SK-N-SH (cell line): ENCODE measurements around the gene RAI14. TPM values are rescaled to one million over a fixed set of nuclear protein-coding genes. Genes with fewer than 3 reads are reported as not detected.

Experiments
- CTCF ChIA-PET: fragments of 300-600, 350-600 bp; formaldehyde crosslinking; extraction: SDS; loops from one replicate; lab custom pipeline; 2021; lab: Yijun Ruan, JAX
- POLR2A ChIA-PET: fragments of 350-600 bp; sonication (Branson Sonifier 250); formaldehyde crosslinking; extraction: SDS; loops from one replicate; lab custom pipeline; 2020; ENCODE audit warnings: antibody characterized with exemption, inconsistent platforms; lab: Yijun Ruan, JAX
- DNase-seq: peaks from one replicate; pipeline ENCODE4 v3.0.0; 2012
- H2AFZ ChIP-seq: fragments of 200-600 bp; sonication (generic); 2 replicates; pipeline ENCODE4 v1.8.1; 2016; ENCODE audit warnings: antibody characterized with exemption, mild to moderate bottlenecking, low read depth
- H3F3A ChIP-seq: fragments of 200-600 bp; sonication (generic); replicated peaks from 2 replicates; pipeline ENCODE3; 2016; ENCODE audit warnings: antibody characterized with exemption, mild to moderate bottlenecking; ENCODE audit not compliant: insufficient read depth
- H3K27ac ChIP-seq, 2 experiments: fragments of 200-500 bp in 1 of 2; fragments of 200-600 bp in 1 of 2; sonication (Bioruptor generic) in 1 of 2; sonication (generic), shearing (Covaris generic) in 1 of 2; 2 replicates each; pipeline versions ENCODE4 v1.5.1 to v1.6.1; 2014 to 2016; ENCODE audit warnings: low read depth in 2 of 2, inconsistent platforms in 1 of 2, low read length in 1 of 2, mild to moderate bottlenecking in 1 of 2, mixed read lengths in 1 of 2
- H3K27me3 ChIP-seq: fragments of 200-600 bp; sonication (generic), shearing (Covaris generic); 2 replicates; pipeline ENCODE4 v1.6.1; 2016; ENCODE audit warnings: mixed run types; ENCODE audit not compliant: insufficient read depth
- H3K36me3 ChIP-seq, 2 experiments: fragments of 200-500 bp in 1 of 2; fragments of 200-600 bp in 1 of 2; sonication (Bioruptor generic) in 1 of 2; sonication (generic) in 1 of 2; replicated peaks in 1 of 2; 2 replicates each; pipeline versions ENCODE3 to v1.5.1; 2014 to 2016; ENCODE audit warnings: low read length in 1 of 2, mild to moderate bottlenecking in 1 of 2; ENCODE audit not compliant: insufficient read depth in 2 of 2, control insufficient read depth in 1 of 2
- H3K4me1 ChIP-seq, 2 experiments: fragments of 200-500 bp in 1 of 2; fragments of 200-600 bp in 1 of 2; sonication (Bioruptor generic) in 1 of 2; sonication (generic), shearing (Covaris generic) in 1 of 2; 2 replicates each; pipeline versions ENCODE4 v1.5.1 to v1.6.1; 2014 to 2016; ENCODE audit warnings: low read depth in 1 of 2, low read length in 1 of 2, mixed run types in 1 of 2; ENCODE audit not compliant: insufficient read depth in 2 of 2, control insufficient read depth in 1 of 2
- H3K4me2 ChIP-seq: fragments of 200-600 bp; sonication (generic), shearing (Covaris generic); 2 replicates; pipeline ENCODE4 v1.6.1; 2017; ENCODE audit warnings: mixed run types
- H3K4me3 ChIP-seq, 2 experiments: fragments of 200-500 bp in 1 of 2; fragments of 200-600 bp in 1 of 2; sonication (Bioruptor generic) in 1 of 2; sonication (generic), shearing (Covaris generic) in 1 of 2; 2 replicates each; pipeline versions ENCODE4 v1.5.1 to v1.8.1; 2014 to 2016; ENCODE audit warnings: low read depth in 2 of 2, inconsistent platforms in 1 of 2, low read length in 1 of 2, mild to moderate bottlenecking in 1 of 2, mixed read lengths in 1 of 2, moderate library complexity in 1 of 2
- H3K79me2 ChIP-seq: fragments of 200-600 bp; sonication (generic); 2 replicates; pipeline ENCODE4 v1.8.1; 2017; ENCODE audit warnings: mild to moderate bottlenecking; ENCODE audit not compliant: insufficient read depth
- H3K9ac ChIP-seq: fragments of 200-600 bp; sonication (generic); 2 replicates; pipeline ENCODE4 v1.6.1; 2017; ENCODE audit warnings: mixed run types
- H3K9me2 ChIP-seq: fragments of 200-600 bp; sonication (generic); 2 replicates; pipeline ENCODE4 v1.6.1; 2017; ENCODE audit warnings: mixed run types
- H3K9me3 ChIP-seq: fragments of 200-600 bp; sonication (generic); 2 replicates; pipeline ENCODE4 v1.6.1; 2017; ENCODE audit warnings: mixed run types, mild to moderate bottlenecking, moderate library complexity
- H4K20me1 ChIP-seq: fragments of 200-600 bp; sonication (generic); 2 replicates; pipeline ENCODE4 v1.6.1; 2017; ENCODE audit warnings: mild to moderate bottlenecking, mixed run types; ENCODE audit not compliant: insufficient read depth
- CHD2 ChIP-seq: fragments of 150-350 bp; IDR thresholded peaks from 2 replicates; pipeline ENCODE4 v1.6.1; 2018; ENCODE audit warnings: low read length; ENCODE audit not compliant: partially characterized antibody
- ELF1 ChIP-seq: IDR thresholded peaks from 2 replicates; pipeline ENCODE4 v1.4.0; 2012
- EP300 ChIP-seq, 2 experiments: IDR thresholded peaks; 2 replicates each; pipeline versions ENCODE4 v1.4.0 to v1.6.1; 2012; ENCODE audit warnings: borderline replicate concordance in 1 of 2, low read depth in 1 of 2, low read length in 1 of 2
- EZH2phosphoT487 ChIP-seq: fragments of 200-600 bp; sonication (generic); IDR thresholded peaks from 2 replicates; pipeline ENCODE4 v1.6.1; 2017; ENCODE audit warnings: low read depth, mixed run types, mild to moderate bottlenecking, antibody characterized with exemption, moderate library complexity, borderline replicate concordance
- FOSL2 ChIP-seq: IDR thresholded peaks from 2 replicates; pipeline ENCODE4 v1.4.0; 2012; ENCODE audit warnings: low read depth, mild to moderate bottlenecking, moderate library complexity, borderline replicate concordance
- FOXM1 ChIP-seq: IDR thresholded peaks from 2 replicates; pipeline ENCODE4 v1.4.0; 2012; ENCODE audit warnings: low read depth, mild to moderate bottlenecking
- GABPA ChIP-seq: IDR thresholded peaks from 2 replicates; pipeline ENCODE4 v1.4.0; 2012; ENCODE audit warnings: low read depth, mild to moderate bottlenecking
- MEF2A ChIP-seq: IDR thresholded peaks from 2 replicates; pipeline ENCODE4 v1.4.0; 2012; ENCODE audit warnings: low read depth, borderline replicate concordance
- MXI1 ChIP-seq: IDR thresholded peaks from 2 replicates; pipeline ENCODE4 v1.6.1; 2012; ENCODE audit warnings: mild to moderate bottlenecking, low read depth, low read length, improper control_type of control experiment
- RAD21 ChIP-seq: IDR thresholded peaks from 2 replicates; pipeline ENCODE4 v1.6.1; 2012; ENCODE audit warnings: mild to moderate bottlenecking, low read length
- RFX5 ChIP-seq: IDR thresholded peaks from 2 replicates; pipeline ENCODE4 v1.6.1; 2012; ENCODE audit warnings: mild to moderate bottlenecking, improper control_type of control experiment, low read length
- RXRA ChIP-seq: IDR thresholded peaks from 2 replicates; pipeline ENCODE4 v1.4.0; 2012; ENCODE audit warnings: low read depth, mild to moderate bottlenecking, borderline replicate concordance
- SIN3A ChIP-seq: IDR thresholded peaks from 2 replicates; pipeline ENCODE4 v1.6.1; 2012; ENCODE audit warnings: low read depth, mild to moderate bottlenecking, low read length, moderate library complexity, borderline replicate concordance
- SMC3 ChIP-seq: IDR thresholded peaks from 2 replicates; pipeline ENCODE4 v1.6.1; 2012; ENCODE audit warnings: low read depth, low read length, improper control_type of control experiment
- TAF1 ChIP-seq: IDR thresholded peaks from 2 replicates; pipeline ENCODE4 v1.6.1; 2012; ENCODE audit warnings: low read depth, mild to moderate bottlenecking, low read length, moderate library complexity, borderline replicate concordance
- TCF12 ChIP-seq: IDR thresholded peaks from 2 replicates; pipeline ENCODE4 v1.4.0; 2012
- TEAD4 ChIP-seq: IDR thresholded peaks from 2 replicates; pipeline ENCODE4 v1.4.0; 2012; ENCODE audit warnings: mild to moderate bottlenecking, borderline replicate concordance; ENCODE audit not compliant: insufficient read depth
- YY1 ChIP-seq: IDR thresholded peaks from 2 replicates; pipeline ENCODE4 v1.4.0; 2012; ENCODE audit warnings: low read depth, mild to moderate bottlenecking
- WGBS: methylation state at CpG from one replicate; pipeline ENCODE4 v1.1.6; 2017; ENCODE audit warnings: low lambda C conversion rate; 5-methylcytosine and 5-hydroxymethylcytosine counted together
- polyA plus RNA-seq, 3 experiments: library from polyadenylated mRNA; depleted of rRNA; stranded (reverse); fragments of >200 nt; gene quantifications; 2 replicates each; pipeline ENCODE4 v1.2.3, GENCODE V29; 2012
- TF ChIP-seq, protein P1 (sequence below): IDR thresholded peaks from 2 replicates; pipeline ENCODE4; 2012
- TF ChIP-seq, protein P2 (sequence below): fragments of 150-350 bp; IDR thresholded peaks from 2 replicates; pipeline ENCODE4 v1.6.1; 2017; ENCODE audit warnings: antibody characterized with exemption, low read length, low read depth, borderline replicate concordance
- TF ChIP-seq, protein P3 (sequence below): fragments of 150-350 bp; IDR thresholded peaks from 2 replicates; pipeline ENCODE4 v1.6.1; 2016; ENCODE audit warnings: mild to moderate bottlenecking, low read depth, low read length
- TF ChIP-seq, protein P4 (sequence below): fragments of 200-600 bp; sonication (generic); IDR thresholded peaks from 2 replicates; pipeline ENCODE4 v1.6.1; 2017; ENCODE audit warnings: antibody characterized with exemption, mild to moderate bottlenecking, moderate library complexity
- TF ChIP-seq, protein P5 (sequence below): IDR thresholded peaks from 2 replicates; pipeline ENCODE4 v1.4.0; 2012; ENCODE audit warnings: low read depth, borderline replicate concordance

The RAI14 gene
- polyA plus RNA-seq, 1 of the 3 experiments (the other 2 are of a cell fraction): 53.2 TPM

DNA sequence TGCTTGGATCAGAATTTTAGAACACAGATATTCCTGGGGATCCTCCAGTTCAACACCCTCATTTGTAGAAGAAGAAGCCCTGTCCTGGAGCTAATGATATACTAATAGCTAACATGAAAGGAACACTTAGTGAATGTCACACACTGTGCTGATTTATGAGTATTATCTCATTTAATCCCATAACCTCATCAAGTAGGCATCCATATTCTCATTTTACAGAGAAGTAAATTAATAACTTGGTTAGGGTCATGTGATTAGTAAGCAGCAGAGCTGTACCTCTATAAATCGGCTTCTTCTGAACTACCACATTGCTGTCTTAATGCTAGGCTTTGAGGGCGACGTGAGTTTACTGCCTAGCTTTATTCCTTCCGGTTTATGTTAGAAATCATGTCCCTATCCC, 188.9 kb downstream of the RAI14 start:
- Histone ChIP-seq H2AFZ (no peak overlapping the region), H3K27me3 (no peaks in the 10 kb centered on the region)
- POLR2A ChIA-PET: no interaction called here

DNA sequence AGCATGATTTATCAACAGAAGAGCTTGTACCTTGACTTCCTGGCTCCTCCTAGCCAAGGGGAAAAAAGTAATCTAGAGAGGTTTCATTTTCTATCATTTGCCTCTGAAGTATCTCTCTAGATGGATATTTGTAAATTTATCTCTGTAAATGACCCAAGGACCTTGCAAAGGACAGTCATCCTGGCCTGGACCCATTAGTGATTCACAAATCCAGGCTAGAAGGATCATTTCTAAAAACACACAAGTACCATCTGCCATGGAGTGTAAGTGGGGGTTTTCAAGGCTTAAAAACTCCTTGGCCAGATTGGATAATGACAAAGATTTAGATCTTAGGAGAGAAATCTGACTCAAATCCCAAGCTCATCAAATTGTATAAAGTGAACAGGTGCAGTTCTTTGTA, 190.9 kb downstream of the RAI14 start:
- DNase-seq: no peak
- TF ChIP-seq, protein P1, sequence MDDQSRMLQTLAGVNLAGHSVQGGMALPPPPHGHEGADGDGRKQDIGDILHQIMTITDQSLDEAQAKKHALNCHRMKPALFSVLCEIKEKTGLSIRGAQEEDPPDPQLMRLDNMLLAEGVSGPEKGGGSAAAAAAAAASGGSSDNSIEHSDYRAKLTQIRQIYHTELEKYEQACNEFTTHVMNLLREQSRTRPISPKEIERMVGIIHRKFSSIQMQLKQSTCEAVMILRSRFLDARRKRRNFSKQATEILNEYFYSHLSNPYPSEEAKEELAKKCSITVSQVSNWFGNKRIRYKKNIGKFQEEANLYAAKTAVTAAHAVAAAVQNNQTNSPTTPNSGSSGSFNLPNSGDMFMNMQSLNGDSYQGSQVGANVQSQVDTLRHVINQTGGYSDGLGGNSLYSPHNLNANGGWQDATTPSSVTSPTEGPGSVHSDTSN: no peak
- TF ChIP-seq FOXM1: no peak
- no peak for TF ChIP-seq GABPA
- TF ChIP-seq RAD21: no peak
- TF ChIP-seq, protein P2, sequence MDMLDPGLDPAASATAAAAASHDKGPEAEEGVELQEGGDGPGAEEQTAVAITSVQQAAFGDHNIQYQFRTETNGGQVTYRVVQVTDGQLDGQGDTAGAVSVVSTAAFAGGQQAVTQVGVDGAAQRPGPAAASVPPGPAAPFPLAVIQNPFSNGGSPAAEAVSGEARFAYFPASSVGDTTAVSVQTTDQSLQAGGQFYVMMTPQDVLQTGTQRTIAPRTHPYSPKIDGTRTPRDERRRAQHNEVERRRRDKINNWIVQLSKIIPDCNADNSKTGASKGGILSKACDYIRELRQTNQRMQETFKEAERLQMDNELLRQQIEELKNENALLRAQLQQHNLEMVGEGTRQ: no peak
- no peak for TF ChIP-seq TAF1
- no peak for TF ChIP-seq EP300 (IDR thresholded peaks at IDR 0.05; ENCODE audit: borderline replicate concordance in 1 of 2, low read depth in 1 of 2, low read length in 1 of 2)
- TF ChIP-seq, protein P3, sequence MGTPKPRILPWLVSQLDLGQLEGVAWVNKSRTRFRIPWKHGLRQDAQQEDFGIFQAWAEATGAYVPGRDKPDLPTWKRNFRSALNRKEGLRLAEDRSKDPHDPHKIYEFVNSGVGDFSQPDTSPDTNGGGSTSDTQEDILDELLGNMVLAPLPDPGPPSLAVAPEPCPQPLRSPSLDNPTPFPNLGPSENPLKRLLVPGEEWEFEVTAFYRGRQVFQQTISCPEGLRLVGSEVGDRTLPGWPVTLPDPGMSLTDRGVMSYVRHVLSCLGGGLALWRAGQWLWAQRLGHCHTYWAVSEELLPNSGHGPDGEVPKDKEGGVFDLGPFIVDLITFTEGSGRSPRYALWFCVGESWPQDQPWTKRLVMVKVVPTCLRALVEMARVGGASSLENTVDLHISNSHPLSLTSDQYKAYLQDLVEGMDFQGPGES: no peak
- TF ChIP-seq, protein P4, sequence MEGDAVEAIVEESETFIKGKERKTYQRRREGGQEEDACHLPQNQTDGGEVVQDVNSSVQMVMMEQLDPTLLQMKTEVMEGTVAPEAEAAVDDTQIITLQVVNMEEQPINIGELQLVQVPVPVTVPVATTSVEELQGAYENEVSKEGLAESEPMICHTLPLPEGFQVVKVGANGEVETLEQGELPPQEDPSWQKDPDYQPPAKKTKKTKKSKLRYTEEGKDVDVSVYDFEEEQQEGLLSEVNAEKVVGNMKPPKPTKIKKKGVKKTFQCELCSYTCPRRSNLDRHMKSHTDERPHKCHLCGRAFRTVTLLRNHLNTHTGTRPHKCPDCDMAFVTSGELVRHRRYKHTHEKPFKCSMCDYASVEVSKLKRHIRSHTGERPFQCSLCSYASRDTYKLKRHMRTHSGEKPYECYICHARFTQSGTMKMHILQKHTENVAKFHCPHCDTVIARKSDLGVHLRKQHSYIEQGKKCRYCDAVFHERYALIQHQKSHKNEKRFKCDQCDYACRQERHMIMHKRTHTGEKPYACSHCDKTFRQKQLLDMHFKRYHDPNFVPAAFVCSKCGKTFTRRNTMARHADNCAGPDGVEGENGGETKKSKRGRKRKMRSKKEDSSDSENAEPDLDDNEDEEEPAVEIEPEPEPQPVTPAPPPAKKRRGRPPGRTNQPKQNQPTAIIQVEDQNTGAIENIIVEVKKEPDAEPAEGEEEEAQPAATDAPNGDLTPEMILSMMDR: no peak
- no peak for TF ChIP-seq FOSL2
- no peak for TF ChIP-seq TEAD4
- TF ChIP-seq, protein P5, sequence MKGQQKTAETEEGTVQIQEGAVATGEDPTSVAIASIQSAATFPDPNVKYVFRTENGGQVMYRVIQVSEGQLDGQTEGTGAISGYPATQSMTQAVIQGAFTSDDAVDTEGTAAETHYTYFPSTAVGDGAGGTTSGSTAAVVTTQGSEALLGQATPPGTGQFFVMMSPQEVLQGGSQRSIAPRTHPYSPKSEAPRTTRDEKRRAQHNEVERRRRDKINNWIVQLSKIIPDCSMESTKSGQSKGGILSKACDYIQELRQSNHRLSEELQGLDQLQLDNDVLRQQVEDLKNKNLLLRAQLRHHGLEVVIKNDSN: no peak
- no peak for TF ChIP-seq SMC3
- no peak for TF ChIP-seq RFX5
- TF ChIP-seq YY1: no peak
- no peak for TF ChIP-seq CHD2
- TF ChIP-seq MXI1: no peak
- no peak for TF ChIP-seq EZH2phosphoT487
- Histone ChIP-seq H3K27me3 (no peaks in the 10 kb centered on the region), H3K27ac (no peak overlapping the region), H3F3A (no peaks in the 10 kb centered on the region), H3K4me3 (no peak overlapping the region), H3K4me2 (no peak overlapping the region), H3K79me2 (no peaks in the 10 kb centered on the region), H3K36me3 (no peaks in the 10 kb centered on the region), H3K4me1 (peaks cover 0 to 7% of the 10 kb centered on the region in 2 experiments; a peak in 1 of 4 replicates), H2AFZ (no peak overlapping the region), H4K20me1 (no peaks in the 10 kb centered on the region), H3K9me3 (no peaks in the 10 kb centered on the region), H3K9ac (no peak overlapping the region), H3K9me2 (no peaks in the 10 kb centered on the region)
- ChIA-PET POLR2A (no interaction called here), CTCF (no interaction called here)

More for the DNA sequence above, 188.9 kb downstream of the RAI14 start:
- no peak overlapping the region; a peak in 1 of 4 replicates for H3K4me3 ChIP-seq
- DNase-seq: no peak
- WGBS: 70% methylated on average over 4 of the region's 4 CpGs
- no peaks in the 10 kb centered on the region for H3F3A ChIP-seq
- CTCF ChIA-PET: interaction anchor here (1.1 kb wide), 1 partner anchor 54 kb away, joined by 3 read pairs; no protein-coding TSS in a partner anchor
- no peaks in the 10 kb centered on the region for H3K9me3 ChIP-seq
- H3K36me3 ChIP-seq: no peaks in the 10 kb centered on the region
- TF ChIP-seq FOXM1: no peak
- TF ChIP-seq ELF1: no peak
- no peak for TF ChIP-seq EP300 (IDR thresholded peaks at IDR 0.05; ENCODE audit: borderline replicate concordance in 1 of 2, low read depth in 1 of 2, low read length in 1 of 2)
- no peak for TF ChIP-seq RXRA
- TF ChIP-seq SIN3A: no peak
- no peak for TF ChIP-seq FOSL2
- TF ChIP-seq MEF2A: no peak
- TF ChIP-seq TCF12: no peak
- H3K27ac ChIP-seq: no peak overlapping the region
- no peaks in the 10 kb centered on the region for H4K20me1 ChIP-seq
- H3K4me2 ChIP-seq: no peak overlapping the region
- H3K9ac ChIP-seq: no peak overlapping the region
- no peaks in the 10 kb centered on the region for H3K9me2 ChIP-seq
- H3K79me2 ChIP-seq: no peaks in the 10 kb centered on the region
- peaks cover 0 to 7% of the 10 kb centered on the region in 2 experiments; a peak in 1 of 4 replicates for H3K4me1 ChIP-seq
